Measurements from ENCODE around the gene SLC6A14. TPM values are rescaled to one million over a fixed set of nuclear protein-coding genes. Genes with fewer than 3 reads are reported as not detected.

SLC6A14 gene
- total and polyA plus RNA-seq, 2 donors (not counting 3 experiments of a cell fraction or from before 2014, with no cell fraction given): not detected

DNA sequence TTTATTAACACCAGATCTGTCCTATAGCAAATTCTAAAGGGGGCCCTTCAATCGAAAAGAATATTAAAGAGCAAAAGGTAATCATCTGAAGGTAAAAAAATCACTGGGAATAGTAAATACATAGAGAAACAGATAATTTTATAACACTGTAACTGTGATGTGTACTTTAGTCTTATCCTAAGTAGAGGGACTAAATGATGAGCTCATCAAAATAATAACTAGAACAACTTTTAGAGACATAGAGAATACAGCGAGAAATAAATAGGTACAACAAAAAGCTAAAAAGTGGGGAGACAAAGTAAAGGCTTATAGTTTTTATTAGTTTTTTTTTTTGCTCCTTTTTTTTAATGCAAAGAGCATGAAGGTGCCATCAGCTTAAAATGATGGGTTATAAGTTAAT lies 43.7 kb downstream of the SLC6A14 start:
- Histone ChIP-seq H3K4me3 (replicated peaks in 1 of 3; ENCODE audit: insufficient read depth in 1 of 3, low read depth in 1 of 3, low read length in 3 of 3) (no peak overlapping the region), H3K9me1 (replicated peaks; ENCODE audit: control insufficient read depth, extremely low read depth, insufficient read depth, low read length) (no peaks in the 10 kb centered on the region), H2AFZ (ENCODE audit: low read depth, low read length) (no peak overlapping the region), H3K36me3 (ENCODE audit: control insufficient read depth in 2 of 2, extremely low read depth in 1 of 2, insufficient read depth in 2 of 2, low read length in 2 of 2) (no peaks in the 10 kb centered on the region), H3K9ac (replicated peaks; ENCODE audit: extremely low read depth, insufficient read depth, low read length) (no peak overlapping the region), H3K79me2 (ENCODE audit: control insufficient read depth, insufficient read depth, low read length) (no peaks in the 10 kb centered on the region), H3K9me3 (replicated peaks; ENCODE audit: control insufficient read depth, insufficient read depth, low read length) (no peaks in the 10 kb centered on the region), H3K4me2 (ENCODE audit: insufficient read depth, low read length) (no peak overlapping the region), H3K27me3 (ENCODE audit: control insufficient read depth in 2 of 2, insufficient read depth in 2 of 2, low read length in 2 of 2) (no peaks in the 10 kb centered on the region), H3K4me1 (ENCODE audit: control insufficient read depth, extremely low read depth, insufficient read depth, low read length) (no peaks in the 10 kb centered on the region), H3K27ac (ENCODE audit: insufficient read depth, low read depth, low read length) (no peak overlapping the region), H4K20me1 (replicated peaks; ENCODE audit: control insufficient read depth, extremely low read depth, insufficient read depth, low read length) (no peaks in the 10 kb centered on the region)
- ChIA-PET POLR2A (no interaction called here), CTCF (no interaction called here)
- TF ChIP-seq MYC (IDR thresholded peaks at IDR 0.05; ENCODE audit: low read depth, low read length) (no peak), FOS (IDR thresholded peaks at IDR 0.05; ENCODE audit: borderline replicate concordance, insufficient read depth, low read length) (no peak), GATA2 (IDR thresholded peaks at IDR 0.05; ENCODE audit: insufficient read depth, insufficient read length, low read depth, low read length) (no peak), MAX (IDR thresholded peaks at IDR 0.05; ENCODE audit: insufficient read depth, insufficient read length) (no peak), POLR2A (IDR thresholded peaks at IDR 0.05; ENCODE audit: low read depth, low read length) (no peak), JUN (IDR thresholded peaks at IDR 0.05; ENCODE audit: borderline replicate concordance, insufficient read depth, insufficient read length, low read depth) (no peak), POLR2AphosphoS5 (IDR thresholded peaks at IDR 0.05; ENCODE audit: insufficient read depth, low read depth, low read length) (no peak), EZH2 (IDR thresholded peaks at IDR 0.05; ENCODE audit: borderline replicate concordance, low read depth, low read length, severe bottlenecking) (no peak)
- TF ChIP-seq, protein P1, sequence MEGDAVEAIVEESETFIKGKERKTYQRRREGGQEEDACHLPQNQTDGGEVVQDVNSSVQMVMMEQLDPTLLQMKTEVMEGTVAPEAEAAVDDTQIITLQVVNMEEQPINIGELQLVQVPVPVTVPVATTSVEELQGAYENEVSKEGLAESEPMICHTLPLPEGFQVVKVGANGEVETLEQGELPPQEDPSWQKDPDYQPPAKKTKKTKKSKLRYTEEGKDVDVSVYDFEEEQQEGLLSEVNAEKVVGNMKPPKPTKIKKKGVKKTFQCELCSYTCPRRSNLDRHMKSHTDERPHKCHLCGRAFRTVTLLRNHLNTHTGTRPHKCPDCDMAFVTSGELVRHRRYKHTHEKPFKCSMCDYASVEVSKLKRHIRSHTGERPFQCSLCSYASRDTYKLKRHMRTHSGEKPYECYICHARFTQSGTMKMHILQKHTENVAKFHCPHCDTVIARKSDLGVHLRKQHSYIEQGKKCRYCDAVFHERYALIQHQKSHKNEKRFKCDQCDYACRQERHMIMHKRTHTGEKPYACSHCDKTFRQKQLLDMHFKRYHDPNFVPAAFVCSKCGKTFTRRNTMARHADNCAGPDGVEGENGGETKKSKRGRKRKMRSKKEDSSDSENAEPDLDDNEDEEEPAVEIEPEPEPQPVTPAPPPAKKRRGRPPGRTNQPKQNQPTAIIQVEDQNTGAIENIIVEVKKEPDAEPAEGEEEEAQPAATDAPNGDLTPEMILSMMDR (IDR thresholded peaks at IDR 0.05; ENCODE audit: extremely low read depth in 1 of 2, insufficient read depth in 1 of 2, low read depth in 1 of 2, low read length in 2 of 2): no peak
- FAIRE-seq (no peak), DNase-seq (ENCODE audit: low read depth, low spot score) (no peak)
- intact Hi-C loops (cut with micrococcal nuclease): no loop called here
- BruUV-seq (replicated peaks): no TSS peak
- dilution Hi-C loops (cut with MboI; ENCODE audit: extremely low pct_ligation_motif_present, low sequenced_read_pairs): no loop called here
